OCI-LY3 (cell line): ENCODE measurements around the gene NR2F1-AS1.

Experiments used
- H2AFZ ChIP-seq: fragments of 200-600, 300-600 bp; shearing (Covaris generic); 2 replicates; pipeline ENCODE4 v1.6.0; 2014; ENCODE audit warnings: antibody characterized with exemption, low read depth, low read length
- H3K27ac ChIP-seq: fragments of 200-600, 300-600 bp; sonication (generic); 2 replicates; pipeline ENCODE4 v1.5.1; 2014; ENCODE audit warnings: mild to moderate bottlenecking, low read length, moderate library complexity, mixed read lengths
- H3K27me3 ChIP-seq: fragments of 200-600, 300-600 bp; sonication (generic); 2 replicates; pipeline ENCODE4 v1.6.1; 2014; ENCODE audit warnings: low read depth, low read length, mixed read lengths
- H3K36me3 ChIP-seq: fragments of 200-600, 300-600 bp; sonication (generic); replicated peaks from 2 replicates; pipeline ENCODE3; 2014; ENCODE audit warnings: low read depth, low read length, mixed read lengths
- H3K4me1 ChIP-seq: fragments of 300-600, 200-600 bp; sonication (generic); 2 replicates; pipeline ENCODE4 v1.6.1; 2014; ENCODE audit warnings: low read length, mixed read lengths
- H3K4me2 ChIP-seq: fragments of 200-600, 300-600 bp; sonication (generic); 2 replicates; pipeline ENCODE4 v1.6.1; 2014; ENCODE audit warnings: low read length, mixed read lengths
- H3K4me3 ChIP-seq: fragments of 300-600, 200-600 bp; sonication (generic); 2 replicates; pipeline ENCODE4 v1.5.1; 2014; ENCODE audit warnings: antibody characterized with exemption, mild to moderate bottlenecking, low read length, moderate library complexity
- H3K79me2 ChIP-seq: fragments of 300-600, 200-600 bp; shearing (Covaris generic); 2 replicates; pipeline ENCODE4 v1.6.1; 2014; ENCODE audit warnings: mild to moderate bottlenecking, low read length, mixed read lengths
- H3K9ac ChIP-seq: fragments of 300-600, 200-600 bp; shearing (Covaris generic); 2 replicates; pipeline ENCODE4 v1.6.0; 2014; ENCODE audit warnings: mild to moderate bottlenecking, low read length, moderate library complexity
- H3K9me3 ChIP-seq: fragments of 200-600, 300-600 bp; shearing (Covaris generic); 2 replicates; pipeline ENCODE4 v1.6.1; 2014; ENCODE audit warnings: low read length, mixed read lengths; ENCODE audit not compliant: insufficient read depth
- H4K20me1 ChIP-seq: fragments of 200-600, 300-600 bp; sonication (generic); 2 replicates; pipeline ENCODE4 v1.6.1; 2016; ENCODE audit warnings: low read length, mixed read lengths; ENCODE audit not compliant: insufficient read depth
- EZH2phosphoT487 ChIP-seq: fragments of 200-600 bp; shearing (Covaris generic); IDR thresholded peaks from 2 replicates; pipeline ENCODE4 v1.6.1; 2018; ENCODE audit warnings: antibody characterized with exemption, mixed run types, low read depth
- TF ChIP-seq, protein P1 (sequence below): fragments of 200-600, 300-600 bp; sonication (generic); IDR thresholded peaks from 2 replicates; pipeline ENCODE4 v1.5.1; 2014; ENCODE audit warnings: antibody characterized with exemption, low read length, low read depth

Gene NR2F1-AS1

DNA sequence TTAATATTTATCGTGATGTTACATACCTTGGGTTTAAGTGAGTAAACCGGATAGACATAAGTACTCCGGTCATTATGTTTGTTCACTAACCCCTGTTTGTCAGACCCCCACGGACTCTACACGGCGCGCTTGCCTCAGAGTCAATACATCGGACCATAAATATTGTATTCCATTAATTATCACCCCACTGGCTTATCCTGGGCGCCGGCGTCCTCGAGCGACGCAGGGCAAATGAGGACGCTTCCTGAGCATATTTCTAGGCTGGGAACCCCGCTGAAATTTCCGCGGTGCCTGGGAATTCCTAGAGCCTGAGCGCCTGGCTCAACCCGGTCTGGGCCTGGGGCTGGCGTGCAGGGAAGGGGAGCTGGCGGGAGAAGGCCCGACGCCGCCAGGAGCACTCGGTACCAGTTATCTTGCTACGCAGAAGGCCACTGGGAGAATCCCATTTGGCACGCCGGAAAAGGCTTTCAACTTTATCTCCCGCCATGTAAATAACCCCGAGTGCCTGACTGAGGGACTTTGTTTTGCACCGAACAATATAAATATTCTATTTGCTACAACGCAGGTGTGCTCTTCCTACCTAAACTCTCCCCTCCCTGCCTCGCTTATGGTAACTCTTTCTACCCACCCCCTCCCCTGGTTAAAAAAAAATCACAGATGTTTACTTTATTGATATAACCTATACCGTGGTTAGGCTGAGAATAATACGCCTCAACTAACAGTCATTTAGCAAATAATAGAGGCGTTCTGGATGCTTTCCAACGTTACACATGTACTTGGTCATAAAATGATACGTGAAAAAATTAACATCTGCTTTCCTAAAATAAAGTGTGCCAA is 21.4 kb upstream of the NR2F1-AS1 start:
- no peak overlapping the region for H2AFZ ChIP-seq
- no peak for TF ChIP-seq EZH2phosphoT487
- TF ChIP-seq, protein P1, sequence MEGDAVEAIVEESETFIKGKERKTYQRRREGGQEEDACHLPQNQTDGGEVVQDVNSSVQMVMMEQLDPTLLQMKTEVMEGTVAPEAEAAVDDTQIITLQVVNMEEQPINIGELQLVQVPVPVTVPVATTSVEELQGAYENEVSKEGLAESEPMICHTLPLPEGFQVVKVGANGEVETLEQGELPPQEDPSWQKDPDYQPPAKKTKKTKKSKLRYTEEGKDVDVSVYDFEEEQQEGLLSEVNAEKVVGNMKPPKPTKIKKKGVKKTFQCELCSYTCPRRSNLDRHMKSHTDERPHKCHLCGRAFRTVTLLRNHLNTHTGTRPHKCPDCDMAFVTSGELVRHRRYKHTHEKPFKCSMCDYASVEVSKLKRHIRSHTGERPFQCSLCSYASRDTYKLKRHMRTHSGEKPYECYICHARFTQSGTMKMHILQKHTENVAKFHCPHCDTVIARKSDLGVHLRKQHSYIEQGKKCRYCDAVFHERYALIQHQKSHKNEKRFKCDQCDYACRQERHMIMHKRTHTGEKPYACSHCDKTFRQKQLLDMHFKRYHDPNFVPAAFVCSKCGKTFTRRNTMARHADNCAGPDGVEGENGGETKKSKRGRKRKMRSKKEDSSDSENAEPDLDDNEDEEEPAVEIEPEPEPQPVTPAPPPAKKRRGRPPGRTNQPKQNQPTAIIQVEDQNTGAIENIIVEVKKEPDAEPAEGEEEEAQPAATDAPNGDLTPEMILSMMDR = no peak
- no peak overlapping the region for H3K27ac ChIP-seq
- no peak overlapping the region for H3K4me3 ChIP-seq
- no peak overlapping the region for H3K4me2 ChIP-seq
- no peaks in the 10 kb centered on the region for H3K27me3 ChIP-seq
- H3K79me2 ChIP-seq = no peaks in the 10 kb centered on the region
- no peaks in the 10 kb centered on the region for H3K9me3 ChIP-seq
- no peaks in the 10 kb centered on the region for H3K36me3 ChIP-seq
- no peaks in the 10 kb centered on the region for H3K4me1 ChIP-seq
- H4K20me1 ChIP-seq = no peaks in the 10 kb centered on the region
- H3K9ac ChIP-seq = no peak overlapping the region

DNA sequence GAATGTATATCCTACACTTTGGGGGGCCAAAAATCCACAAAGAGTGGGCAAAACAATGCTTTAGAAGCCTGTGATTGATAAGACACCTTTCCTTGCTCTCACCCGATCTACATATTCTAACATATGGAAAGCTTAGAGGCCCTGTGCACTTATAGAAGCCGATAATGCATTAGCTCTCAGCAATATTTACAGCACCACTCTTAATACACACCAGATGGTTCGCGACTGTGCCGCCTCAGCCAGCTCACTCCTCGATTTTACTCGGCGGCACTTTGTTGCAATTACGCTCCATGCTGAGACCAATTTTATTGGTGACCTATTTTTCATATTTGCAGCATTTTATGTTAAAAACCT is 20.8 kb upstream of the NR2F1-AS1 start:
- no peak overlapping the region for H3K4me2 ChIP-seq
- no peak overlapping the region for H2AFZ ChIP-seq
- no peak overlapping the region for H3K9ac ChIP-seq
- H3K4me3 ChIP-seq = no peak overlapping the region
- H3K9me3 ChIP-seq = no peaks in the 10 kb centered on the region
- H3K4me1 ChIP-seq = no peaks in the 10 kb centered on the region
- H3K27ac ChIP-seq = no peak overlapping the region
- H3K79me2 ChIP-seq = no peaks in the 10 kb centered on the region
- no peaks in the 10 kb centered on the region for H4K20me1 ChIP-seq
- H3K27me3 ChIP-seq = no peaks in the 10 kb centered on the region
- no peaks in the 10 kb centered on the region for H3K36me3 ChIP-seq
- TF ChIP-seq EZH2phosphoT487 = no peak
- TF ChIP-seq, protein P1 = no peak

DNA sequence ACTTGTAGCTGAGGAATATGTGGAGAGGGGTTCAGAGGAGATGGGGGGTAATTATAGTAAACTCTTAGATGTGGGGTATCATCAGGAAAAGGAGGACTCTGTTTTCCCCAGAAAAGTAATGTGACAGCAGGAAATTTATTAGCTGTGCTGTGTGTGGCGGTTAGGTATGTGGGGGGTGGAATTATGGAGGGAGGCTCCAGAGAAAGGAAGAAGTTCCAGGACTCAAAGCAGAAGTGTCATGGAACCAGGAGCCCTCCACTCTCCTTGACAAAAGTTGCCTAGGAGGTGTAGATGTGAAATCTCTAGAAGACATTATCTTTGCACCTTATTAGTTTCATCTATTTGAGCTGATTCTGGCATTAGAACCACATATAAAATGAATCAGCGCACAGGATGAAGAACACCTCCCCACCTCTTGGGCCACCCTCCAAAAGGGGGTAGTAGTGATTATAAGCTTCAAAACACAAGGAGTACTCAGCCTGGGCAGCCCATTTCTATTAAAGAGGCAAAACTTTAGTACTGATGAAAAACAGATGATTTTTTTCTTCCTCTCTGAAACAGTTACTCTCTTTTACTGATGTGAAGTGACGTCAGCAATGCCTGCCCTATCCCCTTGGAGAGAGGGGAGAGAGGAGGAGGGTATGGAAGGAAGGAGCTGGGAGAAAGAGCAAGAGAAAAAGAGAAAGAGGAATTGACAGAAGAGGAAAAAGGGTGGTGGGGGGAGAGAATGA is 20.2 kb upstream of the NR2F1-AS1 start:
- Histone ChIP-seq H3K4me2 (no peak overlapping the region), H4K20me1 (no peaks in the 10 kb centered on the region), H3K9ac (no peak overlapping the region), H3K36me3 (no peaks in the 10 kb centered on the region), H3K79me2 (no peaks in the 10 kb centered on the region), H3K27ac (no peak overlapping the region), H3K4me3 (no peak overlapping the region), H2AFZ (no peak overlapping the region), H3K27me3 (no peaks in the 10 kb centered on the region), H3K9me3 (no peaks in the 10 kb centered on the region), H3K4me1 (no peaks in the 10 kb centered on the region)
- TF ChIP-seq, protein P1 = no peak
- no peak for TF ChIP-seq EZH2phosphoT487

DNA sequence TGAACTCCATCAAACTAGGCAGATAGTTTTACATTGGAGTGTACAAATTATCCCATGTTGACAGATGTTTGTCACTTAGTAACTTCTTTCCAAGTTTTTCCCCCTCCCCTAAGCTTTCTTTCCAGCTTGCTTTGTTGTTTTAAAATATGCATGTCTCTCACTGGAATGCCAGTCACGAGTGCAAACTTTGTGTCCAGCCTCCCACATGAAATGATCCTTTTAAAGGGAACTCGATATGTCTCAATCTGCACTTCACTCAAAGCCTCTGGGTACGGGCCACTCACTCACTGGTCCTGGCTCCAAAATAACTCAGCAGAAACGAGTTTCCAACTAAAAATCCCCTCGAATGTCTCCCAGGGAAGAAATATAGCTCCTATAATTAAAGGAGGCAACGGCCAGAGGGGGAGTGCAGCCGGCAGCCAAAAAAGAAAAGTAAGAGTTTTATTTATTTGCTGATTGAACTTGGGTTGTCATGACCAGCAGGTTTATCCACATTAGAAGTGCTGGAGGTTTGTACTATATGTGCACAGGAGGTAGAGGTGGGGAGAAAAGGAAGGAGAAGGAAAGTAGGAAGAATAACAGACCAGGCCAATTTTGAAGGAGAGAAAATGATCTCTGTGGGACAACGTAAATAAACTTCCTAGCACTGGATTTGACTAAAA is 19.5 kb upstream of the NR2F1-AS1 start:
- H2AFZ ChIP-seq = no peak overlapping the region
- no peak overlapping the region for H3K4me3 ChIP-seq
- H3K27ac ChIP-seq = no peak overlapping the region
- no peaks in the 10 kb centered on the region for H3K4me1 ChIP-seq
- no peaks in the 10 kb centered on the region for H3K36me3 ChIP-seq
- no peak overlapping the region for H3K4me2 ChIP-seq
- no peak overlapping the region for H3K9ac ChIP-seq
- H3K9me3 ChIP-seq = no peaks in the 10 kb centered on the region
- no peaks in the 10 kb centered on the region for H4K20me1 ChIP-seq
- TF ChIP-seq, protein P1 = no peak
- no peak for TF ChIP-seq EZH2phosphoT487
- no peaks in the 10 kb centered on the region for H3K27me3 ChIP-seq
- H3K79me2 ChIP-seq = no peaks in the 10 kb centered on the region
